Endothelial cell of umbilical vein (primary cell): ENCODE data around the gene BBS2. TPM values are rescaled to one million over a fixed set of nuclear protein-coding genes. Genes with fewer than 3 reads are reported as not detected.

Source experiments
- BruUV-seq: library from RNA; stranded (reverse); fragments of 400-500 nt; replicated peaks from 2 replicates; lab custom pipeline; 2021; lab: Mats Ljungman, UMichigan
- CTCF ChIA-PET: fragments of 300-600, 350-600 bp; sonication (Branson Sonifier 250); formaldehyde crosslinking; loops from one replicate; lab custom pipeline; 2021; ENCODE audit warnings: antibody characterized with exemption, inconsistent platforms; lab: Charles Lee
- POLR2A ChIA-PET: fragments of 300-600, 350-600 bp; sonication (Branson Sonifier 250); formaldehyde crosslinking; loops from one replicate; lab custom pipeline; 2021; ENCODE audit warnings: antibody characterized with exemption, inconsistent platforms; lab: Charles Lee
- DNase-seq: peaks from one replicate; pipeline ENCODE4 v3.0.0-alpha.2; 2011; ENCODE audit warnings: low read depth, low spot score
- FAIRE-seq: peaks from 2 replicates; lab custom pipeline; 2011; peaks lifted over from hg19 to GRCh38; lab: Jason Lieb, UNC
- H2AFZ ChIP-seq: 2 replicates; pipeline ENCODE4 v1.6.0; 2012; ENCODE audit warnings: low read depth, low read length, control low read depth, inconsistent platforms
- H3K27ac ChIP-seq: 2 replicates; pipeline ENCODE4 v1.5.1; 2011; ENCODE audit warnings: low read depth, mild to moderate bottlenecking, control low read depth, low read length, moderate library complexity; ENCODE audit not compliant: insufficient read depth
- H3K27me3 ChIP-seq, 2 experiments: 2 replicates each; pipeline versions ENCODE4 v1.6.0 to v1.6.1; 2011; ENCODE audit warnings: low read length in 2 of 2, mixed read lengths in 1 of 2; ENCODE audit not compliant: control insufficient read depth in 2 of 2, insufficient read depth in 2 of 2
- H3K36me3 ChIP-seq, 2 experiments: 2 replicates in 1 of 2; 3 replicates in 1 of 2; pipeline ENCODE4 v1.5.1; 2011; ENCODE audit warnings: low read length in 2 of 2, mild to moderate bottlenecking in 1 of 2, moderate library complexity in 1 of 2; ENCODE audit not compliant: control insufficient read depth in 2 of 2, insufficient read depth in 2 of 2; ENCODE audit errors: extremely low read depth in 1 of 2
- H3K4me1 ChIP-seq: 3 replicates; pipeline ENCODE4 v1.5.1; 2011; ENCODE audit warnings: mild to moderate bottlenecking, low read length; ENCODE audit not compliant: control insufficient read depth, insufficient read depth; ENCODE audit errors: extremely low read depth
- H3K4me2 ChIP-seq: 2 replicates; pipeline ENCODE4 v1.6.1; 2011; ENCODE audit warnings: low read length, control low read depth, mixed read lengths; ENCODE audit not compliant: insufficient read depth
- H3K4me3 ChIP-seq, 3 experiments: fragments of 200-600 bp in 1 of 3; sonication (generic), shearing (Covaris generic) in 1 of 3; replicated peaks in 1 of 3; 2 replicates each; pipeline ENCODE4 v1.5.1; 2011 to 2016; ENCODE audit warnings: control low read depth in 3 of 3, low read length in 3 of 3, mild to moderate bottlenecking in 2 of 3, inconsistent platforms in 1 of 3, low read depth in 1 of 3, moderate library complexity in 1 of 3; ENCODE audit not compliant: insufficient read depth in 1 of 3
- H3K79me2 ChIP-seq: 2 replicates; pipeline ENCODE4 v1.6.0; 2012; ENCODE audit warnings: low read length, inconsistent platforms; ENCODE audit not compliant: control insufficient read depth, insufficient read depth
- H3K9ac ChIP-seq: replicated peaks from 2 replicates; pipeline ENCODE3; 2011; ENCODE audit warnings: low read length, control low read depth; ENCODE audit not compliant: insufficient read depth; ENCODE audit errors: extremely low read depth
- H3K9me1 ChIP-seq: replicated peaks from 3 replicates; pipeline ENCODE4 v1.6.0; 2011; ENCODE audit warnings: mild to moderate bottlenecking, low read length; ENCODE audit not compliant: control insufficient read depth, insufficient read depth; ENCODE audit errors: extremely low read depth
- H3K9me3 ChIP-seq: replicated peaks from 2 replicates; pipeline ENCODE4 v1.5.1; 2012; ENCODE audit warnings: low read length, inconsistent platforms; ENCODE audit not compliant: control insufficient read depth, insufficient read depth
- H4K20me1 ChIP-seq: replicated peaks from 2 replicates; pipeline ENCODE3; 2011; ENCODE audit warnings: mild to moderate bottlenecking, low read length; ENCODE audit not compliant: control insufficient read depth, insufficient read depth; ENCODE audit errors: extremely low read depth
- CTCF ChIP-seq, 2 donors: IDR thresholded peaks; 1 replicate in 1 of 2; 2 replicates in 1 of 2; pipeline ENCODE4 v1.5.1; 2011; ENCODE audit warnings: low read length in 2 of 2, mild to moderate bottlenecking in 2 of 2, moderate library complexity in 2 of 2, control low read depth in 1 of 2, inconsistent platforms in 1 of 2, low read depth in 1 of 2; ENCODE audit not compliant: insufficient read depth in 1 of 2; ENCODE audit errors: extremely low read depth in 1 of 2
- EZH2 ChIP-seq: IDR thresholded peaks from 2 replicates; pipeline ENCODE4 v1.6.1; 2012; ENCODE audit warnings: borderline replicate concordance, low read depth, mild to moderate bottlenecking, moderate library complexity, low read length, inconsistent platforms; ENCODE audit not compliant: severe bottlenecking
- FOS ChIP-seq: IDR thresholded peaks from 2 replicates; pipeline ENCODE4 v1.6.1; 2011; ENCODE audit warnings: mild to moderate bottlenecking, low read length, moderate library complexity, borderline replicate concordance; ENCODE audit not compliant: insufficient read depth
- GATA2 ChIP-seq: IDR thresholded peaks from 2 replicates; pipeline ENCODE4 v1.7.0; 2011; ENCODE audit warnings: low read depth, mild to moderate bottlenecking, moderate library complexity, mixed read lengths, low read length; ENCODE audit not compliant: insufficient read length, insufficient read depth
- JUN ChIP-seq: IDR thresholded peaks from 2 replicates; pipeline ENCODE4 v1.6.1; 2011; ENCODE audit warnings: borderline replicate concordance, low read depth; ENCODE audit not compliant: insufficient read length, insufficient read depth
- MAX ChIP-seq: IDR thresholded peaks from 2 replicates; pipeline ENCODE4 v1.6.1; 2011; ENCODE audit not compliant: insufficient read depth, insufficient read length
- MYC ChIP-seq: IDR thresholded peaks from one replicate; pipeline ENCODE4 v1.6.1; 2011; ENCODE audit warnings: mild to moderate bottlenecking, low read depth, low read length
- POLR2A ChIP-seq: IDR thresholded peaks from 2 replicates; pipeline ENCODE4 v1.6.1; 2012; ENCODE audit warnings: low read depth, mild to moderate bottlenecking, control low read depth, low read length
- POLR2AphosphoS5 ChIP-seq: IDR thresholded peaks from 2 replicates; pipeline ENCODE4 v1.6.1; 2012; ENCODE audit warnings: low read depth, mild to moderate bottlenecking, control low read depth, low read length, moderate library complexity; ENCODE audit not compliant: insufficient read depth
- dilution Hi-C: fragments of 300-500 bp; cut with MboI; formaldehyde crosslinking; loops from one replicate; pipeline ENCODE4 v1.15.0; 2019; ENCODE audit warnings: low sequenced_read_pairs; ENCODE audit not compliant: extremely low pct_ligation_motif_present
- intact Hi-C: fragments of 100-400 bp; cut with micrococcal nuclease; formaldehyde crosslinking; loops from one replicate; pipeline ENCODE4 v1.10.0; 2022
- polyA plus RNA-seq, 4 experiments: library from polyadenylated mRNA; depleted of rRNA in 3 of 4; stranded (reverse) in 3 of 4; unstranded in 1 of 4; fragments of >200 nt; gene quantifications; 2 replicates each; pipeline versions ENCODE4 v1.2.1 to v1.2.3, GENCODE V29; 2011 to 2012; ENCODE audit warnings: missing spikeins in 1 of 4
- total RNA-seq: library from RNA; stranded (reverse); gene quantifications from 2 replicates; pipeline ENCODE4 v1.2.3, GENCODE V29; 2021

Gene BBS2
- total and polyA plus RNA-seq, 2 donors (not counting 3 experiments of a cell fraction or from before 2014, with no cell fraction given): 37.6 to 44.8 TPM

GRCh38 chr16:56549744-56550385, 30.0 kb upstream of the BBS2 start:
- Histone ChIP-seq H3K9me1 (no peaks in the 10 kb centered on the region), H3K27ac (no peak overlapping the region), H3K79me2 (no peaks in the 10 kb centered on the region), H2AFZ (no peak overlapping the region), H3K9ac (no peak overlapping the region), H3K36me3 (no peaks in the 10 kb centered on the region), H3K4me2 (no peak overlapping the region), H3K9me3 (no peaks in the 10 kb centered on the region), H4K20me1 (no peaks in the 10 kb centered on the region), H3K4me1 (peaks cover 4% of the 10 kb centered on the region), H3K4me3 (no peak overlapping the region), H3K27me3 (peaks cover 8 to 10% of the 10 kb centered on the region in 2 experiments)
- no peak for TF ChIP-seq GATA2
- no peak for TF ChIP-seq MAX
- no peak for TF ChIP-seq MYC
- TF ChIP-seq POLR2AphosphoS5: no peak
- no peak for TF ChIP-seq EZH2
- TF ChIP-seq JUN: no peak
- TF ChIP-seq FOS: no peak
- no peak for TF ChIP-seq CTCF (IDR thresholded peaks at IDR 0.05; ENCODE audit: extremely low read depth in 1 of 2, insufficient read depth in 1 of 2, low read depth in 1 of 2, low read length in 2 of 2)
- no peak for TF ChIP-seq POLR2A
- intact Hi-C loops (no loop called here), dilution Hi-C loops (no loop called here)
- ChIA-PET POLR2A (no interaction called here), CTCF (interaction anchor here (1.2 to 2.7 kb wide), 2 partner anchors 15 to 26 kb away, joined by 4 to 10 read pairs; partner anchors contain the start of gene MT4)
- BruUV-seq: no TSS peak
- no peak for DNase-seq
- no peak for FAIRE-seq
